Nephron (organoid): ENCODE results near the gene RSPO3.

Experiments
- H3K27ac Mint-ChIP-seq, 3 experiments: 2 replicates each; pipeline ENCODE4 v1.8.0; 2020; ENCODE audit warnings: mixed read lengths in 3 of 3, mild to moderate bottlenecking in 2 of 3, moderate library complexity in 1 of 3
- H3K27me3 Mint-ChIP-seq: 2 replicates; pipeline ENCODE4 v1.8.0; 2021; ENCODE audit warnings: low read depth, mild to moderate bottlenecking, moderate library complexity, mixed read lengths
- H3K36me3 Mint-ChIP-seq: 2 replicates; pipeline ENCODE4 v1.8.0; 2020; ENCODE audit warnings: low read depth, mixed read lengths
- H3K4me1 Mint-ChIP-seq: 2 replicates; pipeline ENCODE4 v1.8.0; 2020; ENCODE audit warnings: mixed read lengths
- H3K4me3 Mint-ChIP-seq, 3 experiments: 2 replicates each; pipeline ENCODE4 v1.8.0; 2020; ENCODE audit warnings: mild to moderate bottlenecking in 3 of 3, mixed read lengths in 3 of 3, moderate library complexity in 2 of 3
- H3K9me3 Mint-ChIP-seq: 2 replicates; pipeline ENCODE4 v1.8.0; 2020; ENCODE audit warnings: mixed read lengths
- CTCF ChIP-seq, 3 experiments: fragments of 200-600 bp; sonication (generic); IDR thresholded peaks; one replicate each; pipeline ENCODE4 v1.5.0; 2021; ENCODE audit warnings: antibody characterized with exemption in 3 of 3; ENCODE audit not compliant: unreplicated experiment in 3 of 3

The RSPO3 gene

DNA sequence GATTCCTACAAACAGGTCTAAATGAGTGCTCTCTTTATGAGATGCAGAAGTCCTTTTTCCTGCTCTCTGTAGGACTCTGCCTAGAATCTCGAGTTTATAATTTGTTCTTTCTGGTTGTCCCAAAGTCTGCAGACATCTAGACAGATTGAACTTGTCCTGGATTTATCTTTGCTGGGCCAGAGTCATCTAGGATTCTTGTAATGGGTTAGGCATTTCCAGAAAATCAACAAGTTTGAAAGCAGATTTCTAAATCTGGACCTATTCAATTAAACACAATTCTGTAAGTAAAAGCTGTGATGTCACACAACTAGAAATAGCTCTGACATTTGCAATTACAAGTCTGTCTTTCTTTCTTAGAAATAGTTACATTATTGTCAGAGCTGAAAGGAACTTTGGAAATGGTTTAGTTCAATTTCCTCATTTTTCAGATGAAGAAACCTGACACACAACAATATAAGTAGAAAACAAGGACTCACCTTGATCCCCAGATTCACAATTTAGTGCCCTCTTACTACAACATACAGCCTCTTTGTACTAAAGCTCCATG is 4.2 kb upstream of the RSPO3 start:
- no peak overlapping the region for H3K27ac Mint-ChIP-seq
- TF ChIP-seq CTCF (IDR thresholded peaks at IDR 0.05; ENCODE audit: unreplicated experiment in 3 of 3), result no peak
- no peaks in the 10 kb centered on the region for H3K9me3 Mint-ChIP-seq
- peaks cover 22% of the 10 kb centered on the region for H3K4me1 Mint-ChIP-seq
- no peaks in the 10 kb centered on the region for H3K36me3 Mint-ChIP-seq
- H3K4me3 Mint-ChIP-seq, result no peak overlapping the region
- peaks cover 46% of the 10 kb centered on the region for H3K27me3 Mint-ChIP-seq

GRCh38 chr6:127115084-127115655 is 3.3 kb upstream of the RSPO3 start:
- Mint-ChIP-seq H3K9me3 (no peaks in the 10 kb centered on the region), H3K4me3 (peak overlapping the region in 1 of 3 experiments; percentile 91), H3K4me1 (peaks cover 22% of the 10 kb centered on the region), H3K27me3 (peaks cover 54% of the 10 kb centered on the region), H3K36me3 (no peaks in the 10 kb centered on the region), H3K27ac (peak overlapping the region; percentile 97 to 98 (median 97))
- no peak for TF ChIP-seq CTCF (IDR thresholded peaks at IDR 0.05; ENCODE audit: unreplicated experiment in 3 of 3)

DNA sequence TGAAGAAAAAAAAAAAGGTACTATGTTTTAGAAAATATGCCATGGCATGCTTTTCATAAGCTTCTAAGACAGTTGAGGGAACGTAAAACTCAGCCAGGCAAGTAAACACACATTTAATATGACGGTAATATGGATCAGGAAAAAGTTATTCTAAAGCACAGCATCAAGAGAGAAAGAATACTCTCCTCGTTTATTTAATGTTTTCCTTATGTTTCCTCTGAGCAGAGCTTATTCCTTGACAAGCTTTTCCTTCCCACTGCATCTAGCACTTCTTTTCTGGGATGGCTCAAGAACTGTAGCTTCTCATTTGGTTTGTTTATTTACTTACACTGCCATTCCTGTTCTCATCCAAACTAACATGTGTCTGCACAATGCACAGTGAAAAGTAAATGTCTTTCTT is 2.7 kb upstream of the RSPO3 start:
- TF ChIP-seq CTCF (IDR thresholded peaks at IDR 0.05; ENCODE audit: unreplicated experiment in 3 of 3), result no peak
- H3K4me1 Mint-ChIP-seq, result peaks cover 22% of the 10 kb centered on the region
- peak overlapping the region; percentile 97 to 98 (median 97) for H3K27ac Mint-ChIP-seq
- H3K4me3 Mint-ChIP-seq, result peak overlapping the region; percentile 31 to 91 (median 72)
- peaks cover 59% of the 10 kb centered on the region for H3K27me3 Mint-ChIP-seq
- no peaks in the 10 kb centered on the region for H3K36me3 Mint-ChIP-seq
- no peaks in the 10 kb centered on the region for H3K9me3 Mint-ChIP-seq

GRCh38 chr6:127117979-127118297 is 533 bp upstream of the RSPO3 start:
- Mint-ChIP-seq H3K4me3 (peak overlapping the region; percentile 91 to 99 (median 91)), H3K27ac (peak overlapping the region; percentile 97 to 98 (median 97)), H3K27me3 (peaks cover 62% of the 10 kb centered on the region), H3K4me1 (peaks cover 29% of the 10 kb centered on the region), H3K36me3 (no peaks in the 10 kb centered on the region), H3K9me3 (no peaks in the 10 kb centered on the region)
- no peak for TF ChIP-seq CTCF (IDR thresholded peaks at IDR 0.05; ENCODE audit: unreplicated experiment in 3 of 3)

- Mint-ChIP-seq H3K27me3 (peaks cover 58% of the 10 kb centered on the region), H3K9me3 (no peaks in the 10 kb centered on the region), H3K36me3 (no peaks in the 10 kb centered on the region), H3K4me3 (peak overlapping the region; percentile 84 to 93 (median 92)), H3K27ac (peak overlapping the region; percentile 92 to 97 (median 96)), H3K4me1 (peaks cover 29% of the 10 kb centered on the region)
- no peak for TF ChIP-seq CTCF (IDR thresholded peaks at IDR 0.05; ENCODE audit: unreplicated experiment in 3 of 3)
Observed at GRCh38 chr6:127119102-127120022, 891 bp downstream of the RSPO3 start.
